NB4 (cell line): ENCODE measurements around the gene CDK5.

ENCODE experiments used
- DNase-seq: peaks from one replicate; pipeline ENCODE4 v3.0.0; 2010; ENCODE audit warnings: low read depth
- H3K4me3 ChIP-seq: one replicate; pipeline ENCODE4 v1.5.1; 2011; ENCODE audit warnings: mild to moderate bottlenecking, low read depth, low read length, moderate library complexity
- MYC ChIP-seq: IDR thresholded peaks from 2 replicates; pipeline ENCODE4 v1.6.1; 2011; ENCODE audit warnings: low read depth, low read length
- POLR2A ChIP-seq: IDR thresholded peaks from 2 replicates; pipeline ENCODE4 v1.6.1; 2011; ENCODE audit warnings: mild to moderate bottlenecking; ENCODE audit not compliant: insufficient read length; ENCODE audit errors: extremely low read depth
- TF ChIP-seq, protein P1 (sequence below): IDR thresholded peaks from one replicate; pipeline ENCODE4 v1.5.1; 2012; ENCODE audit warnings: low read depth, low read length
- TF ChIP-seq, protein P2 (sequence below): IDR thresholded peaks from 2 replicates; pipeline ENCODE4 v1.6.1; 2011; ENCODE audit warnings: low read depth, low read length

CDK5 gene

GRCh38 chr7:151017953-151018420, 39.7 kb downstream of the CDK5 start:
- DNase-seq = peak; percentile 81
- H3K4me3 ChIP-seq = no peak overlapping the region
- TF ChIP-seq, protein P1, sequence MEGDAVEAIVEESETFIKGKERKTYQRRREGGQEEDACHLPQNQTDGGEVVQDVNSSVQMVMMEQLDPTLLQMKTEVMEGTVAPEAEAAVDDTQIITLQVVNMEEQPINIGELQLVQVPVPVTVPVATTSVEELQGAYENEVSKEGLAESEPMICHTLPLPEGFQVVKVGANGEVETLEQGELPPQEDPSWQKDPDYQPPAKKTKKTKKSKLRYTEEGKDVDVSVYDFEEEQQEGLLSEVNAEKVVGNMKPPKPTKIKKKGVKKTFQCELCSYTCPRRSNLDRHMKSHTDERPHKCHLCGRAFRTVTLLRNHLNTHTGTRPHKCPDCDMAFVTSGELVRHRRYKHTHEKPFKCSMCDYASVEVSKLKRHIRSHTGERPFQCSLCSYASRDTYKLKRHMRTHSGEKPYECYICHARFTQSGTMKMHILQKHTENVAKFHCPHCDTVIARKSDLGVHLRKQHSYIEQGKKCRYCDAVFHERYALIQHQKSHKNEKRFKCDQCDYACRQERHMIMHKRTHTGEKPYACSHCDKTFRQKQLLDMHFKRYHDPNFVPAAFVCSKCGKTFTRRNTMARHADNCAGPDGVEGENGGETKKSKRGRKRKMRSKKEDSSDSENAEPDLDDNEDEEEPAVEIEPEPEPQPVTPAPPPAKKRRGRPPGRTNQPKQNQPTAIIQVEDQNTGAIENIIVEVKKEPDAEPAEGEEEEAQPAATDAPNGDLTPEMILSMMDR = peak; percentile 98
- TF ChIP-seq MYC (peak; percentile 24; the same call in 1 of the 2 replicates), POLR2A (no peak)
- TF ChIP-seq, protein P2, sequence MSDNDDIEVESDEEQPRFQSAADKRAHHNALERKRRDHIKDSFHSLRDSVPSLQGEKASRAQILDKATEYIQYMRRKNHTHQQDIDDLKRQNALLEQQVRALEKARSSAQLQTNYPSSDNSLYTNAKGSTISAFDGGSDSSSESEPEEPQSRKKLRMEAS = peak; percentile 60

DNA sequence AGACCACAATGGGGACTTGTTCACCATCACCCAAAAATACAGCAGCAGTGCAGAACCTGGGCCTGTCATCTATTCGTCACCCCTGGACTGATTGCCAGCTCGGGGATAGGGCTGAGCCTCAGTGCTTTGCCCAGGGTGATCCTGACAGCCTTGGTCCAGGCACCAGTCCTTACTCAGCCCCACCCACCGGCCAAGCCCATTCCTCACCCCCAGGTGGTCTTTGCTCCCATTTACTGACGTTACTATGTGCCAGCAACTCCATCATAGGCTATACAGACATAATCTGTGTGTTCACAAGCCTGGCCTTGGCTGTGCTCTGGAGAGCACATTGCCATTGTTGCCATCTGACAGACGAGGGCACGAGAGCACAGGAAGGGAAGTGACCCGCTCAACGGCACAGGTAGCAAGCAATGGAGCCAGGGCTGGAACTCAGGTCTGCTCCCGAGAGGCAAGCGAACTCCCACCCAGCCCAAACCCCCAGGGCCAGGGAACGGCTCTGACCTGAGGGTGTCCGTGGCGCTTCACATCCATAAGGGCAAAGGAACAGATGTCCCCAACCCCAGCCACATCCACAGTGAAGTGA, 40.2 kb downstream of the CDK5 start:
- H3K4me3 ChIP-seq = no peak overlapping the region
- DNase-seq = no peak
- TF ChIP-seq POLR2A = no peak
- TF ChIP-seq, protein P1 = no peak
- TF ChIP-seq, protein P2 = no peak

- TF ChIP-seq, protein P1 = no peak
- no peak for DNase-seq
- H3K4me3 ChIP-seq = no peak overlapping the region
These were observed 40.8 kb downstream of the CDK5 start for GRCh38 chr7:151016942-151017341.

DNA sequence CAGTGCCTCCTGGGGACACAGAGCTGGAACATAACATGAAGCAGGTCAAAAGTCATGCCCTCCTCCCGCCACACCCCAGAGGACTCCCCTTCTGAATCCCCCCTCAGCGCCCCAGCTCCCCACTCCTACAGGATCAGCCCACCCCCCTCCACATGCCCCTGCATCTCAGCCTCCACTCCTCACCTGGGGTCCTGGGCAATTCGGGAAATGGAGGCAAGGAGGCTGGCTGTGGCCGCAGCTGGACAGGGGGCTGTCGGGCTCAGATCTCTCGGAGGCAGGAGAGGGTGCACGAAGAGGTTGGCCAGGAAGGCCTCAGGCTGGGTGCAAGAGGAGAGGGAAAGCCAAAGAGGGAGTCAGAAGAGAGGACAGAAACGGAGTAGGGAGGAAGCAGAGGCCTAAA, 41.2 kb downstream of the CDK5 start:
- DNase-seq = no peak
- H3K4me3 ChIP-seq = no peak overlapping the region
- TF ChIP-seq POLR2A = no peak
- TF ChIP-seq, protein P1 = no peak

GRCh38 chr7:151015967-151016366, 41.7 kb downstream of the CDK5 start:
- TF ChIP-seq, protein P1 = no peak
- TF ChIP-seq, protein P2 = no peak
- no peak for TF ChIP-seq MYC
- no peak for TF ChIP-seq POLR2A
- H3K4me3 ChIP-seq = no peak overlapping the region
- no peak for DNase-seq

DNA sequence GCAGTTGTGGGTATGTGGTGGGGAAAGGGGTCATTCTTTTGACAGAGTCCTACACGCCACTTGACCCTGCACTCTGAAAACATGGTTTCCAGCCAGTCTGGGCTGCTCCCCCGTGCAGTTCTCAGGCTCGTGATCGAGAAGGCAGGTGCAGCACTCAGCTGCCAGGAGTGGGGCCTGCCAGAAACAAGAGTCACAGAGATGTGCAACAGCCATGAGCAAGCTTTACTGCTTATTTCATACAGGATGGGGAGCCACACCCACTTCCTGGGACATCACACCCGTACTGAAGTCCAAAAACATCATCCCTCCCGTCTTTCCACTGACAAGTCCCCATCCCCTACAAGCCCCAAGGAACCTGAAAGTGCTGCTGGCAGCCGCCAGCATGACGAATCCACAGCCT, 42.7 kb downstream of the CDK5 start:
- TF ChIP-seq, protein P2 = no peak
- TF ChIP-seq, protein P1 = no peak
- no peak for TF ChIP-seq MYC
- TF ChIP-seq POLR2A = no peak
- H3K4me3 ChIP-seq = no peak overlapping the region
- DNase-seq = no peak
